T-helper 2 cell (primary cell): ENCODE data around the gene SSH3.

Source experiments
- DNase-seq, 5 experiments: peaks; one replicate each; pipeline versions ENCODE4 v3.0.0 to v3.0.0-alpha.2; 2012 to 2022

Gene SSH3

DNA sequence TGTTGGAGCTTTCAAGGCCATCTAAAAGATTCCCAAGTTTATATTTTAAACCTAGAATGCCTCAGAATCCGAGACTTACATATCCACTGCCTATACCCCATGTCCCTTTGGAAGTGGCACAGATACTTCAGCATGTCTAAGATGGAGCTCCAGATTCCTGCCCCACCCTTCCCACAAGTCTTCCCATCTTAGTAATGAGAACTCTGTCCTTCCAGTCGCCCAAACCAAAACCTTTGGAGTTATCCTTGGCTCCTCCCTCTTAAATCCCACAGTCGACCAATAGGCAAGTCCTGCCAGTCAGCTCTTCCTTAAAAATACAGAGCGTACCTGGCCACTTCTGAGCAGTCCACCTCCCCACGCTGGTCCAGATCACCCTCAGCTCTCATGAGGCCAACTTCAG is 45.7 kb downstream of the SSH3 start:
- DNase-seq, result no peak

DNA sequence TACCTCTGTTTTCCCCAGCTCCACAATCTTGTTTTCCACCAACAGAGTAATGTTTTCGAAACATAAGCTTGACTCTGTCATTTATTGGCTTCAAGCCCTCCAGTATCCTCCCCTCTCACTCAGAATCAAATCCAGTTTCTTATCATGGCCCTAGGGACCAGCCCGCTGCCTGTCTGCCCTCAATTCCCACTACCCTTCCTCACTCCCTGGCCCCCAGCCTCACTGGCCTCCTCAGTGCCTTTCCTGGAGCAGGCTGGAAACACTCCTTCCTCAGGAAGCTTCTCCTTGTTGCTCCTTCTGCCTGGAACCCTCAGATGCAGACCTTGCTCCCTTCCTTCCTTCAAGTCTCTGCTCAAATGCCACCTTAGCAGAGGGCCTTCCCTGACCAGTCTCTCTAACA is 46.1 kb downstream of the SSH3 start:
- no peak for DNase-seq

GRCh38 chr11:67349928-67350465 is 46.7 kb downstream of the SSH3 start:
- no peak for DNase-seq

GRCh38 chr11:67351275-67352005 is 48.1 kb downstream of the SSH3 start:
- DNase-seq, result peak; percentile 44 to 77 (median 52)

DNA sequence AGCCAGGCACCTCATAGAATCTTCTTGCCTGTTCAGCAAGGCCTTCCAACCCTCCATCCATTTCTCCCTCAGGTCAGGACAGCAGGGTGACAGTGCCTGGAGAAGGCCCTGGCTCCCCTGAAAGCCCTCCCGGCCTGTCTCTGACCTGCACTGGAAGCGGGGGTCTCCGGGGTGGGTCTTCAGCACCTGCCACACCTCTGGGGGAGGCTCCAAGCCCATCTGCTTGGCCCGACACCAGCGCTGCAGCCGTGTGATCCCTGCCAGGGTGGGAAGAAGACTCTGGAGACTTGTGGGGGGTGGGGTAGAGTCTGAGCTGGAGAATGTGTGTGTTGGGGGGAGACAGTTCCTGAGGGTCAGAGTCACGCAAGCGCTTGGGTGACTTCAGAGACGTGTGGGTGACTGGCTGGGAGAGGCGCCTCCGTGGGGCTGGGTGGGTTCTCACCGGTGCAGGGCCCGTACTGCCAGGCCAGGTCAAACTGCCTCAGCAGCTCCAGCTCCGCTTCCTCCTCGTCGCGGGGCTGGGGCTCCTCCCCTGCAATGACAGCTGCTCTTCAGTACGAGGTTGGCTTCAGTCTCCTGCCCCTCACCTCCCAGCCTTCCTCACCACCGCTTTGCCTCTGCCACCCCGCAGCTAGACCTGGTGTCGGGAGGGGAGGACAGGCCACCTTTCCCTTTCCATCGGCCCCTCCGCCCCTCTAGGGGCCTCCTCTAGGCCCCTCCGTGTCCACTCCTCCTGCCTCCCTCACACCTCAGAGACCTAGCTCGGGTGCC is 49.4 kb downstream of the SSH3 start:
- peak in 2 of 5 experiments; percentile 19 to 88 for DNase-seq

DNA sequence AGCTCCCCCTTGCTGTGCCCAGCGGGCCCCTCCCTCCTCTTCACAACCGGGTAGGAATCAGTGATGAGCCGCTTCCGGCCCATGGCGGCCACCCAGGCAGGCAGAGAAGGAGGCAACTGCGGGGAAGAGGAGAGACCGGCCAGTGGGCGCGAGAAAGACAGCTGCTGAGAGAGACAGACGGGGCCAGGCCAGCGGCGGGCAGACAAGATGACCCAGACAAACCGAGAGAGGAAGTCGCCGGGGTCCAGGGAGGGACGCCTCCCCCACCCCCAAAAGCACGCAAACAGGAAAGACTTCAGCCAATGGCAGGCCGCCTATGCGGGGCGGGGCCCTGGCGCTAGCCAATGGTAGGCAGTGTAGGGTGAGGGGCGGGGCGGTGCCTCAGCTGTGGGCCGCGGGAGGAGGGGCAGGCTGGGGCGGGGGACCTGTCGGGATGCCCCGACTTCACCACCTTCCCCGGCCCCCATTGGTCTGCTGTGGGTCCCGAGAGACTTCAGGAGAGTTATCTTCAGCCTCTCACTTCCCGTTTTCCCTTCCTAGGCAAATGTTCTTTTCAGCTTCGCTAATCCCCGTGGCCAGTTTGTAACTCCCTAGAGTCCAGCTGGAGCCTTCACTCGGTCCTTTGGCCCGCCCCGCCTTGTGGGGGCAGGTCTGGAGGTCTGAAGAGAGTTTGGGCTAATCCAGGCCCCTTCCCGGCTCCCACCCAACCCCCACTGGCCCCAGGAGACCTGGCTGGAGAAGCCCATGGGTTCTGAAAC is 50.2 kb downstream of the SSH3 start, which contains the start of gene POLD4:
POLD4 (minus strand) TSS at position 230 of the 758 bp plus-strand sequence; CDS start at position 83, 147 bp downstream.
- DNase-seq, result peak; percentile 89 to 97 (median 94)

DNA sequence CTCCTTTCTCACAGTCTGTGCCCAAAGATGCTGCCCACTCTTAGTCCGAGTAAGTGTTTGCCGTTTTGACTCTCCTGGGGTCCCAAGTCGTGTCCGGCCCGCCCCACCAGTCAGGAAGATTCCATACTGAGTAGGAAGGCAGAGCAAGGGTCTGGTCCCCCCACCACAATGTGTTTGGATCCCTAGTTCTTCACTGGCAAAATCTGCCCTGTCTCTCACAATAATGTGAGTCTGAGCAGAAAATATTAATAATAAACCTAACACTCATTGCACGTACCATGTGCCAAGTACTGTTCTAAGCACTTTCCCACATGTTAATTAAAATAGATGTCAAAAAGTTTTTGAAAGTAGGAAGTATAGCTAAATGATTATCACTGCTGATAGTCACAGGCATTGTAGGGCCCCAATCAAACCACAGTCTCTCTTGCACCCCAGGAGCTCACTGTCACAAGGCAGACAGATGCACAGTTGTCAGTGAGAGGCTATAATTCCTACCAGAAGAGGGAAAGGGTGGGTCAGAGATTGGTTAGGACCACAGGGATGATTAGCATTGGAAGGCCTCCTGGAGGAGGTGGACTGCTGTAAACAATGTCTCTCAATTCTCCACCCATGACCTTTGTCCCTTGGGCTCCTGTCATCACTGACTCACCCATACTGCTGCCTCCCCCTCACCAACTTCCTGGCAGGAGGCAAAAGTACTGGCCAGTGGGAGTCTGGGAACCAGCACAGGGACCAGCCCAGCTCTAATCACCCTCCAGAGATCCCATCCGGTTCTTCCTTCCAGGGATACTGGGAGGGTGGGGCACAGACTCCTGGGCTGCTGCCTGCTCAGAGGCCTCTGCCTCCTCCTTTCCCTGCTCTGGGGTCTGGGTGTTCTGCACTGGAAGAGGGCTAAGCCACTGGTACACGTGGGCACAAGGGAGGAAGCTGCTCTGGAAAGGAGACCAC is 51.0 kb downstream of the SSH3 start:
- DNase-seq, result peak in 1 of 5 experiments; percentile 75

DNA sequence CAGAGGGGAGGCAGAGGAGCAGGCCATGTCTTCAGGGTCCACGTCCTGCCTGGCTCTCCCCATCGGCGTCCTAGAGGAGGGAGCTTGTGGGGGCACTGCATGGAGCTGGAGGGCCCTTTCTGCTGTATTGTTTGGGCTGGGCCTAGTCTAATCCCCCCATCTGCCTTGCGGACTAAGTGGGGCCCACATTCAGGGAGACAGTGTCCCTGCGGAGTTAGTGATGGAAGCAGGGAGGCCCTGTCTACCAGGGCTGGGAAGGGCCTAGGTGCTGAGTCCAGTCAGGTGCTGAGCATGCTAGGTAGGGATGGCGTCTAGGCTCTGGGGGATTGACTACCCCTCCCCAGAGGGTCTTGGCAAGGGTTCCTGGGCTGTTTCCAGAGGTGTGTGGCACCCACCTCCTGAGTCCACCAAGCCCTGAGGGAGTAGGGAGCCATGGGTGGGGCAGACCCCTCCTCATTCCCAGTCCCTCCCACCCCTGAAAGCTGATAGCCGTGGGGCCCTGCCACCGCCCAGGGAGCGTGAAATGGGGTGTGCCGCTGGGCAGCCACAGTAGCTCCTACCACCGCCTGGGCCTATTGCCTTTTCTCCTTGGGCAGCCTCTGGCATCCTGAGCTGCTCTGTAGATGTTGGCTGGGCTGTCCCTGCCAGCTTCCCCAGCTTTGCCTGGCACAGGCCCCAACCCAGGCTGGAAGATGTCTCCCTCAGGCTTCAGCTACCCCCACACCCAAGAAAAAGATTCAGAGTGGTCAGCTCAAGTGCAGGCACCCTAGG is 51.9 kb downstream of the SSH3 start:
- DNase-seq, result no peak

DNA sequence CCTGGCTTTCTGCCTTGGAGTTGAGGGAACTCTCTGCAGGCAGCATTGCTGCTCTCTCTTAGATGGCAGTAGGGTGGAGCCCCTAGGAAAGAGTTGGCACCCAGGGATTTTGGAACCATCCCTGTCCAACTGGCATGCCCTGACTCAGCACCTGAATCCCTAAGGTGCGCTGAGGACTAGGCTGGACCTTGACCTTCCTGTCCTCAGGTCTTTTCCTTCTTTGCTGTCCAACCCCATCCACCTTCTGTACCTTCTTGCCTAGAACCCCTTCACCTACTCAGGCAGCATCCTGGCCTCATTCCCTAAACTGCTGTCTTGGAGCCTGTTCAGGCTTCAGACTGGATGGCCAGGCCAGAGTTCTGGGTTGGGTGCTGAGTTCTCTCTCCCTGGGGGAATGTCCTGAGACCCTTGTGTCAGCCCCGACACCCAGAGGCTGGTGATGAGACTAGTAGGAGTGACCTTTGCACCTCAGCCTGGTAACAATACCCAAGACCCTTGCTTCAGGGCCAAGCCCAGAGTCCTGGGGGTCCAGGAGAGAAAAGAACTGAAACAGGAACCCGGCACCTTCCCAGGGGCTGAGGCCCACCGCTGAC is 52.6 kb downstream of the SSH3 start:
- no peak for DNase-seq

GRCh38 chr11:67356387-67356863 is 53.1 kb downstream of the SSH3 start:
- DNase-seq, result no peak

DNA sequence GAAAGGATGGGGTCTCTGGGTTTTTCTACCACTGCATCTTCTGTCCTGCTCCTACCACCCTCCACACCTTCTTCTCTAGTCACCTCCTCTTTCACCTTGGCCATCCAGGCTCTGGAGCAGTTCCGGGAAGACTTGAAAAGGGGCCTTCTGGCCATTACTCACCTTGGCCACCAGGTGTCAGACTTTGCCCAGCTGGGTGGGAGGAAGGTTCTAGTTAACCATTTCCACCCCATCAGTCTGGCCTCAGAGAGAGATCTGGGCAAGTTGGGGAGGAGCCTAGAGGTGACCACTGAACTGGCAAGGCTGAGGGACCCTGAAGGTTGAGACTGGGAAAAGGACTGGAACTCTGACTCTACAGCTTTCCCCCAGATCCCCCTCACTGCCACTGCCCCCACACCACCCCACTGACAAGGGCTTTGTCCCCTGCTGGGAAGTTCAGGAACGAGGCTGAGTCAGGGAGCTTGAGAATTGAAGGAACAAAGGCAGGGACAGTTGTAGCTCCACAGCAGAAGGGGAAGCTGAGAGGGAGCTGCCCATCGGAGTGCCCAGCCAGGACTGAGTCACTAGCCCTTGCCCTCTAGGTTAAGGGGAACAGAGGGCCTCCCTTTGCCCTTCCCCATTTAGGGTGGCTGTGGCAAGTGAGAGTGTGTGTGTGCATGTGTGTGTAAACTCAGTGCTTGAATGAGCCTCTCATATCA is 53.7 kb downstream of the SSH3 start:
- peak in 4 of 5 experiments; percentile 50 to 71 (median 55) for DNase-seq

DNA sequence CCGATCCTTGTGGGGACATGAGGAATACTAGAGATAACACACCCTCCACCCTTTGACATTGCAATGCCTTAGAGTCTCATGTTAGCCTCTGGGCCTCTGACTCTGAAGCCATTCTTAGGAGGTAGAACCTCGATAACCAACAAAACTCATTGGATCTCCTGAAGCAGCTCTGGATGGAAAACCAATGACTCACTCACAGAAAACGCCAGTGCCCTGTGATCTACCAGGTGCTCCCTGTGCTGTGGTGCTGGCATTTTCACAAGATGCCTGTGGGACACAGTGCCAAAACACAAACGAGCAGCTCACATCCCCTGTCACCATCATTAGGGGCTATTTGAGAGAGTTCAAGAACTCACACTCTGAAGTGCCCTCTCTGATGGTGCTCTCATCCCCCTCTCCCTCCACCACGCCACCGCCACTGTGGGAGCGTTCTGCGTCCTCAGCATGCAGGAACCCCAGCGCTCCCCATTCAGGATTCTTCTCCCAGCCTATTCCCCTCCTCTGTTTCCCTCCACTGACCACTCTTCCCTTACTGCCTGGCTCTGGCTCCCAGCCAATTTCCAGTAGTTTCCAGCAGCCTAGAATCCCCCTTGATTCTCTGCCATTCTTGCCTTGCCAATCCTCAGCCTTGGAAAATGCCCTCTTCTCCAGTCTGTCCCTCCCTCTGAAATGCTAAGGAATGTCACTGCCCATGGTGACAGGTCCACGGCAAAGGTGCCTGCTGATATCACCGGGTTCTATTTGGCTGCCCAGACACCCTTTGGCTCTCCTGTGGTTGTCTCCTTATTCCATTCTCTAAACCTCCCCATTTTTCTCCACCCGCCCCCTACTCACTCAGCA is 54.7 kb downstream of the SSH3 start:
- no peak for DNase-seq
